GM12874 (cell line): ENCODE results near the gene ARHGAP10.
A peak's percentile ranks its signal among the peaks of the same experiment; 100 is the strongest.

Source experiments
- CTCF ChIP-seq: IDR thresholded peaks from 2 replicates; pipeline ENCODE4 v1.5.1; 2011; ENCODE audit warnings: low read depth, mild to moderate bottlenecking, control low read depth, low read length, moderate library complexity; ENCODE audit not compliant: insufficient read depth

Gene ARHGAP10

GRCh38 chr4:147927377-147928137, 195.7 kb downstream of the ARHGAP10 start:
- TF ChIP-seq CTCF, result no peak

DNA sequence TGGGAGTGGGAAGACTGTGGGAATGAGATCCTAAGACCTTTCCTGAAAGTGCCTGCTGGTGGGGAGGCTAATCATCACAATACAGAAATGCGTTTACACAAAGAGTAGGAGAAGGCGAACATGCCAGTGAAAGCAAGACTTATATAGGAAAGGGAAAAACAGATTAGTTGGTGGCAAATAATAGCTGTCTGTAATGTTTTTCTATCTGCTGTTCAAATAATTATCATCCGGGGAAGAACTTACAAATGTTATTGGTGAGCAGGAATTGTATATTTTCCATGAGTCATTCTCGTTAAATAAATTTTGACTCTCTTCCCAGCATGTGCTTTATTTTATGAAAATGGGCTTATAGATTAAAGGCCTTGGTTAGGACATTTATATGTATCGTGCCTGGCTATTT, 196.5 kb downstream of the ARHGAP10 start:
- TF ChIP-seq CTCF, result no peak

GRCh38 chr4:147929746-147930145, 197.9 kb downstream of the ARHGAP10 start:
- TF ChIP-seq CTCF, result no peak

DNA sequence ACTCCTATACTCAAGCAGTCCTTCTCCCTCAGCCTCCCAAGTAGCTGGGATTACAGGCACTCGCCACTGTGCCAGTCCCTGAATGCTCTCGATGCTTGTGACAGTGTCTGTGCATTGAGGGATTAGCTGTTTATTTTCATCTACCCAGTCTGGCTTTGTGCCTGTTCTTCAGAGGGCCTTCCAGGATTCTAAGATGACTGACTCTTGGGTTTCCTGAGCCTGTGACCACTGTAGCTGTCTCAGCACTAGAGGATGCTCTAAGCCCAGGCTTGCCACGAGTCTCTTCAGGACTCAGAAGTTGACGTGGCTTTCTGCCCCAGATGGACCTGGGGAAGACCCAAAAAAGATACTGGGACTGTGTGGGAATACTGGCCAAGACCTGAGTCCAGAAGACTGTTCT, 201.4 kb downstream of the ARHGAP10 start:
- TF ChIP-seq CTCF, result peak; percentile 42

GRCh38 chr4:147933779-147934178, 201.9 kb downstream of the ARHGAP10 start:
- TF ChIP-seq CTCF, result no peak

DNA sequence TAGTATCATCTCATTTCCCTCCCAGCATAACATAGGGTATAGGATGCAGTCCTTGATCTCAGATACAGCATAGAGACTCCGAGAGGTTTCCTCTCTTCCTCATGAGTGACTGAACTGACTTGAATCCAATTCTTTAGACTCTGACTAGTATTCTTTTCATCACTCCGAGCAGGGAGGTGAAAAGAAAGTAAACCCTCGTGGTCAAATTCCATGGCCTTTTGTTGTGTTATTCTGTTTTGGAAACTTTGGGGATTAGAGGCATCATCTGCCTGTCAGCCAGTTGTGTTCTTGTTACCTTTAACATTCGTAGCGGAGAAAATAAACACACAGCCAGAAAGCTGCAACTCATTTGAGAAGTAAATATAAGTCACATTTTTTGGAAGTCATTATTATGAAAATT, 206.6 kb downstream of the ARHGAP10 start:
- no peak for TF ChIP-seq CTCF

DNA sequence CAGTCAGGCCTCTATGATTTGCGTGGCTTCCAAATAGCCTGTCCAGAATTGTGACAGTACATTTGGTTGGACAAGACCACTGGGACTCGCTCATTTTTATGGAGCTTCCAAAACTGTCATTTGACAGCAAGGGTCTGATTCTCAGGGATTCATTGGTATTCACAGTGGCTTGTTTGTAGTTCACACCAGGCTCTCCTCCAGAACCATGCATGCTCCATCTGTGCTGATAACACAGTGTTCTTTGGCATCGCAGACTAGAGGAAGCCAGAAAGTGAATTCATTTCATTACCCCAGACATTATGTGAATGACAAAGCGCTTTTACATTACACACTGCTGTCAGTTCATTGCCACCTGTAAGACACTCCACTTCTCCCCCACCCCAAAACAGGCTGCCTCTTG, 208.3 kb downstream of the ARHGAP10 start:
- TF ChIP-seq CTCF, result no peak
